SU-DHL-6 (cell line): ENCODE data around the gene UBASH3A.

Experiments used
- CTCF ChIP-seq: fragments of 200-600 bp; sonication (generic); IDR thresholded peaks from one replicate; pipeline ENCODE4 v1.5.1; 2017; ENCODE audit warnings: antibody characterized with exemption, mild to moderate bottlenecking, low read length, moderate library complexity; ENCODE audit not compliant: insufficient read depth, poor library complexity, severe bottlenecking
- EZH2phosphoT487 ChIP-seq: fragments of 200-600 bp; sonication (generic), shearing (Covaris generic); conservative IDR thresholded peaks from 2 replicates; pipeline ENCODE4 v1.6.1; 2018; ENCODE audit warnings: mild to moderate bottlenecking, antibody characterized with exemption, low read length, moderate library complexity, mixed read lengths

- TF ChIP-seq CTCF (no peak), EZH2phosphoT487 (no peak)
Observed at GRCh38 chr21:42379426-42380215, 24.1 kb upstream of the UBASH3A start.
